ENCODE data around the gene CNTNAP2. TPM values are rescaled to one million over a fixed set of nuclear protein-coding genes. Genes with fewer than 3 reads are reported as not detected.

The CNTNAP2 gene
- total and polyA plus RNA-seq, 9 of the 15 experiments (the other 6 are each of a cell fraction or from before 2014, with no cell fraction given), result 0.04 to 0.62 (median 0.09) TPM; not detected in 4

- in situ Hi-C loops (cut with MboI), result no loop called here
- H2AFZ ChIP-seq (ENCODE audit: low read depth, low read length), result no peak overlapping the region
- no TSS peak for BruUV-seq (replicated peaks)
- no peaks in the 10 kb centered on the region for H4K20me1 ChIP-seq (replicated peaks; ENCODE audit: control insufficient read depth, insufficient read depth, low read length)
- H3K4me1 ChIP-seq (replicated peaks in 1 of 2; ENCODE audit: control insufficient read depth in 2 of 2, insufficient read depth in 2 of 2, low read length in 2 of 2), result no peaks in the 10 kb centered on the region
- peaks cover 1% of the 10 kb centered on the region; the same call in 1 of the 2 replicates for H3K9me3 ChIP-seq (replicated peaks; ENCODE audit: control insufficient read depth, insufficient read depth, low read depth, low read length)
- no peak overlapping the region for H3K4me3 ChIP-seq
- ATAC-seq, result no peak
- H3K4me2 ChIP-seq (ENCODE audit: insufficient read depth, low read length), result no peak overlapping the region
- intact Hi-C loops (cut with micrococcal nuclease), result no loop called here
- 0% methylated on average over 1 of the region's 1 CpG for WGBS (ENCODE audit: insufficient coverage, low coverage, missing lambda C conversion rate)
- no peak overlapping the region for H3K27ac ChIP-seq (ENCODE audit: extremely low read depth, low read depth, low read length)
- no peaks in the 10 kb centered on the region for H3K27me3 ChIP-seq (ENCODE audit: control insufficient read depth in 2 of 2, insufficient read depth in 2 of 2, low read length in 2 of 2)
- peak in 1 of 4 experiments; percentile 11 for DNase-seq (ENCODE audit: extremely low read depth in 1 of 4, low spot score in 3 of 4)
- FAIRE-seq, result no peak
- POLR2A ChIA-PET, result no interaction called here
- H3K9ac ChIP-seq (ENCODE audit: insufficient read depth in 1 of 2, low read depth in 2 of 2, low read length in 2 of 2), result no peak overlapping the region
- TF ChIP-seq CBX3 (IDR thresholded peaks at IDR 0.05; ENCODE audit: borderline replicate concordance in 1 of 2, low read length in 2 of 2), result 0 out of 3 replicates have a peak, but pooled peaks of 1 of the 2 experiments have one; percentile 55
- TF ChIP-seq LCOR (CRISPR knock-in tag; IDR thresholded peaks at IDR 0.05), result no peak
- TF ChIP-seq CBX5 (IDR thresholded peaks at IDR 0.05; ENCODE audit: borderline replicate concordance, low read depth), result peak; percentile 88; the same call in 1 of the 2 replicates
- TF ChIP-seq, protein P1, sequence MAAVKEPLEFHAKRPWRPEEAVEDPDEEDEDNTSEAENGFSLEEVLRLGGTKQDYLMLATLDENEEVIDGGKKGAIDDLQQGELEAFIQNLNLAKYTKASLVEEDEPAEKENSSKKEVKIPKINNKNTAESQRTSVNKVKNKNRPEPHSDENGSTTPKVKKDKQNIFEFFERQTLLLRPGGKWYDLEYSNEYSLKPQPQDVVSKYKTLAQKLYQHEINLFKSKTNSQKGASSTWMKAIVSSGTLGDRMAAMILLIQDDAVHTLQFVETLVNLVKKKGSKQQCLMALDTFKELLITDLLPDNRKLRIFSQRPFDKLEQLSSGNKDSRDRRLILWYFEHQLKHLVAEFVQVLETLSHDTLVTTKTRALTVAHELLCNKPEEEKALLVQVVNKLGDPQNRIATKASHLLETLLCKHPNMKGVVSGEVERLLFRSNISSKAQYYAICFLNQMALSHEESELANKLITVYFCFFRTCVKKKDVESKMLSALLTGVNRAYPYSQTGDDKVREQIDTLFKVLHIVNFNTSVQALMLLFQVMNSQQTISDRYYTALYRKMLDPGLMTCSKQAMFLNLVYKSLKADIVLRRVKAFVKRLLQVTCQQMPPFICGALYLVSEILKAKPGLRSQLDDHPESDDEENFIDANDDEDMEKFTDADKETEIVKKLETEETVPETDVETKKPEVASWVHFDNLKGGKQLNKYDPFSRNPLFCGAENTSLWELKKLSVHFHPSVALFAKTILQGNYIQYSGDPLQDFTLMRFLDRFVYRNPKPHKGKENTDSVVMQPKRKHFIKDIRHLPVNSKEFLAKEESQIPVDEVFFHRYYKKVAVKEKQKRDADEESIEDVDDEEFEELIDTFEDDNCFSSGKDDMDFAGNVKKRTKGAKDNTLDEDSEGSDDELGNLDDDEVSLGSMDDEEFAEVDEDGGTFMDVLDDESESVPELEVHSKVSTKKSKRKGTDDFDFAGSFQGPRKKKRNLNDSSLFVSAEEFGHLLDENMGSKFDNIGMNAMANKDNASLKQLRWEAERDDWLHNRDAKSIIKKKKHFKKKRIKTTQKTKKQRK (IDR thresholded peaks at IDR 0.05; ENCODE audit: borderline replicate concordance, low read depth, low read length), result peak; percentile 84
- no peak for TF ChIP-seq MEF2D (tag; conservative IDR thresholded peaks at IDR 0.05; ENCODE audit: low read depth)
- peak; percentile 67 for TF ChIP-seq ZFP36 (IDR thresholded peaks at IDR 0.05; ENCODE audit: low read depth, low read length, partially characterized antibody)
- no peaks in the 10 kb centered on the region for H3K36me3 ChIP-seq (ENCODE audit: control insufficient read depth, insufficient read depth, low read length)
- CTCF ChIA-PET (ENCODE audit: low intra/inter-chr PET ratio), result no interaction called here
- no peaks in the 10 kb centered on the region for H3K9me1 ChIP-seq (ENCODE audit: control insufficient read depth, insufficient read depth, low read length)
- no peaks in the 10 kb centered on the region for H3K79me2 ChIP-seq (ENCODE audit: control insufficient read depth, insufficient read depth, low read length)
Measured at GRCh38 chr7:146510088-146510680, 393.6 kb downstream of the CNTNAP2 start.
